CD14-positive monocyte (primary cell): ENCODE measurements around the gene ZNRF4. TPM values are rescaled to one million over a fixed set of nuclear protein-coding genes. Genes with fewer than 3 reads are reported as not detected.

Source experiments
- DNase-seq, 3 donors: peaks; one replicate each; pipeline ENCODE4 v3.0.0-alpha.2; 2011 to 2022
- H2AFZ ChIP-seq: 2 replicates; pipeline ENCODE4 v1.6.0; 2012; ENCODE audit warnings: mild to moderate bottlenecking, low read depth, low read length, inconsistent platforms; ENCODE audit not compliant: insufficient read depth, poor library complexity, severe bottlenecking
- H3K27ac ChIP-seq, 2 donors: 1 replicate in 1 of 2; 2 replicates in 1 of 2; pipeline ENCODE4 v1.5.1; 2012 to 2013; ENCODE audit warnings: low read length in 2 of 2, control low read depth in 1 of 2, inconsistent platforms in 1 of 2, low read depth in 1 of 2, mild to moderate bottlenecking in 1 of 2
- H3K27me3 ChIP-seq, 2 donors: one replicate each; pipeline versions ENCODE4 v1.6.0 to v1.6.1; 2011 to 2013; ENCODE audit warnings: low read length in 2 of 2; ENCODE audit not compliant: control insufficient read depth in 2 of 2, insufficient read depth in 2 of 2
- H3K36me3 ChIP-seq, 2 donors: replicated peaks in 1 of 2; 1 replicate in 1 of 2; 2 replicates in 1 of 2; pipeline versions ENCODE4 v1.5.1 to v1.6.1; 2012 to 2013; ENCODE audit warnings: low read length in 2 of 2, control low read depth in 1 of 2, inconsistent platforms in 1 of 2, mild to moderate bottlenecking in 1 of 2; ENCODE audit not compliant: insufficient read depth in 2 of 2, control insufficient read depth in 1 of 2
- H3K4me1 ChIP-seq, 2 donors: 1 replicate in 1 of 2; 2 replicates in 1 of 2; pipeline versions ENCODE4 v1.5.1 to v1.6.1; 2012 to 2013; ENCODE audit warnings: low read length in 2 of 2, control low read depth in 1 of 2, inconsistent platforms in 1 of 2, mild to moderate bottlenecking in 1 of 2, moderate library complexity in 1 of 2; ENCODE audit not compliant: insufficient read depth in 2 of 2, control insufficient read depth in 1 of 2
- H3K4me2 ChIP-seq: replicated peaks from 2 replicates; pipeline ENCODE3; 2012; ENCODE audit warnings: low read length, moderate library complexity, mild to moderate bottlenecking; ENCODE audit not compliant: poor library complexity, severe bottlenecking; ENCODE audit errors: extremely low read depth
- H3K4me3 ChIP-seq, 3 experiments: fragments of 200-600 bp in 1 of 3; sonication (generic) in 1 of 3; replicated peaks in 1 of 3; 1 replicate in 2 of 3; 2 replicates in 1 of 3; pipeline ENCODE4 v1.5.1; 2011 to 2013; ENCODE audit warnings: low read length in 3 of 3, mild to moderate bottlenecking in 3 of 3, control low read depth in 2 of 3, low read depth in 2 of 3, inconsistent platforms in 1 of 3, moderate library complexity in 1 of 3
- H3K79me2 ChIP-seq: 2 replicates; pipeline ENCODE4 v1.6.0; 2012; ENCODE audit warnings: mild to moderate bottlenecking, control low read depth, inconsistent platforms, low read length, moderate library complexity; ENCODE audit not compliant: insufficient read depth
- H3K9ac ChIP-seq: 2 replicates; pipeline ENCODE4 v1.6.0; 2017; ENCODE audit warnings: low read length, mild to moderate bottlenecking; ENCODE audit not compliant: insufficient read depth, poor library complexity, severe bottlenecking
- H3K9me3 ChIP-seq, 2 donors: replicated peaks in 1 of 2; 1 replicate in 1 of 2; 2 replicates in 1 of 2; pipeline versions ENCODE4 v1.5.1 to v1.6.1; 2012 to 2013; ENCODE audit warnings: low read length in 2 of 2, control low read depth in 1 of 2; ENCODE audit not compliant: control insufficient read depth in 1 of 2, insufficient read depth in 1 of 2
- H4K20me1 ChIP-seq: 2 replicates; pipeline ENCODE4 v1.6.0; 2012; ENCODE audit warnings: mild to moderate bottlenecking, low read length, control low read depth, moderate library complexity; ENCODE audit not compliant: insufficient read depth
- H3K27ac Mint-ChIP-seq, 7 donors: one replicate each; pipeline ENCODE4 v1.8.0; 2020; ENCODE audit warnings: mild to moderate bottlenecking in 7 of 7, mixed read lengths in 7 of 7, moderate library complexity in 6 of 7, inconsistent platforms in 2 of 7
- H3K27me3 Mint-ChIP-seq, 3 donors: one replicate each; pipeline ENCODE4 v1.8.0; 2021 to 2022; ENCODE audit warnings: low read depth in 3 of 3, mild to moderate bottlenecking in 3 of 3, mixed read lengths in 3 of 3, moderate library complexity in 3 of 3, inconsistent platforms in 1 of 3
- H3K36me3 Mint-ChIP-seq, 2 donors: one replicate each; pipeline ENCODE4 v1.8.0; 2020; ENCODE audit warnings: mixed read lengths in 2 of 2, inconsistent platforms in 1 of 2, mild to moderate bottlenecking in 1 of 2
- H3K4me1 Mint-ChIP-seq: one replicate; pipeline ENCODE4 v1.8.0; 2020; ENCODE audit warnings: mild to moderate bottlenecking, mixed read lengths
- H3K4me3 Mint-ChIP-seq, 2 donors: one replicate each; pipeline ENCODE4 v1.8.0; 2020; ENCODE audit warnings: mild to moderate bottlenecking in 2 of 2, mixed read lengths in 2 of 2, moderate library complexity in 1 of 2
- H3K9me3 Mint-ChIP-seq, 7 donors: one replicate each; pipeline ENCODE4 v1.8.0; 2020 to 2022; ENCODE audit warnings: mixed read lengths in 7 of 7, mild to moderate bottlenecking in 6 of 7, moderate library complexity in 6 of 7, inconsistent platforms in 2 of 7
- CTCF ChIP-seq: fragments of 200-600 bp; IDR thresholded peaks from one replicate; pipeline ENCODE4 v1.8.0; 2022; ENCODE audit warnings: antibody characterized with exemption, mild to moderate bottlenecking
- WGBS: methylation state at CpG from one replicate; pipeline ENCODE4 v1.1.5; 2013; ENCODE audit warnings: missing lambda C conversion rate; ENCODE audit not compliant: insufficient coverage; 5-methylcytosine and 5-hydroxymethylcytosine counted together
- intact Hi-C, 2 donors: fragments of 100-400 bp; cut with micrococcal nuclease; formaldehyde crosslinking; loops; one replicate each; pipeline versions ENCODE4 v1.15.0 to v1.15.1; 2023
- polyA plus RNA-seq, 3 donors: library from polyadenylated mRNA; depleted of rRNA in 1 of 3; unstranded in 2 of 3; stranded (reverse) in 1 of 3; fragments of 300-500 nt in 2 of 3; fragments of >200 nt in 1 of 3; fragmentation: Illumina TruSeq in 2 of 3; gene quantifications; 1 replicate in 2 of 3; 2 replicates in 1 of 3; pipeline ENCODE4 v1.2.3, GENCODE V29; 2012 to 2021

ZNRF4 gene
- polyA plus RNA-seq, 3 donors, result not detected

- no peak overlapping the region for H3K4me3 Mint-ChIP-seq
- H3K27ac Mint-ChIP-seq, result no peak overlapping the region
Observed at GRCh38 chr19:5487222-5487621, 32.0 kb downstream of the ZNRF4 start.

DNA sequence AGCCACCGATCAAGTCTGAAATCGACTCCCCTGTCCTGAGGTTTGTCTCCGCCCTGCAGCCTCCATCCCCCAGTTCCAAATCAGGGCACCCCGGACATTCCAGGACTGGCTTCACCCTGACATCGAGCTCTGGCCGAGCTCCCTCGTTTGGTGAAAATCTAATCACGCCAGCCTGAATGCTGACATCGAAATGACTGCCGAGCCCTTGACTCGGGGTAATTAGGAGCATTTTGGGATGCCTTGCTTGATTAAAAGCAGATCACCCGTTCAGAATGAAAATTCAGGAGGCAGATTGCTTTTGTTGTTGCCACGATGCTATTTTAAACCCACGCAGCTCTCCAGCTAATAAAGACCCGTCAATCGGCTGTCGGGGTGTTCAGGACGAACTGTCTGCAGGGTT, 34.3 kb downstream of the ZNRF4 start:
- no peaks in the 10 kb centered on the region for H3K4me1 ChIP-seq
- no peak overlapping the region for H3K4me2 ChIP-seq
- 75% methylated on average over 17 of the region's 18 CpGs for WGBS
- no peaks in the 10 kb centered on the region for H3K4me1 Mint-ChIP-seq
- no peaks in the 10 kb centered on the region for H3K36me3 ChIP-seq
- no peak for DNase-seq
- no peak overlapping the region for H2AFZ ChIP-seq
- no peaks in the 10 kb centered on the region for H3K79me2 ChIP-seq
- intact Hi-C loops, result no loop called here
- H3K36me3 Mint-ChIP-seq, result no peaks in the 10 kb centered on the region
- H3K27ac ChIP-seq, result no peak overlapping the region
- peaks cover 0 to 9% (median 0%) of the 10 kb centered on the region in 7 donors for H3K9me3 Mint-ChIP-seq
- peaks cover 6 to 21% of the 10 kb centered on the region in 2 donors for H3K27me3 ChIP-seq
- H3K4me3 Mint-ChIP-seq, result no peak overlapping the region
- peaks cover 0 to 5% of the 10 kb centered on the region in 2 donors for H3K9me3 ChIP-seq
- peaks cover 40 to 56% (median 42%) of the 10 kb centered on the region in 3 donors for H3K27me3 Mint-ChIP-seq
- no peak for TF ChIP-seq CTCF
- no peak overlapping the region for H3K27ac Mint-ChIP-seq
- H4K20me1 ChIP-seq, result no peaks in the 10 kb centered on the region
- H3K9ac ChIP-seq, result no peak overlapping the region
- no peak overlapping the region for H3K4me3 ChIP-seq

More at GRCh38 chr19:5487222-5487621, 32.0 kb downstream of the ZNRF4 start:
- H3K9me3 Mint-ChIP-seq, result peaks cover 0 to 6% (median 2%) of the 10 kb centered on the region in 7 donors
- Histone ChIP-seq H3K4me3 (no peak overlapping the region), H3K4me1 (no peaks in the 10 kb centered on the region), H3K79me2 (no peaks in the 10 kb centered on the region), H3K27me3 (peaks cover 0 to 8% of the 10 kb centered on the region in 2 donors), H3K27ac (no peak overlapping the region), H4K20me1 (no peaks in the 10 kb centered on the region), H2AFZ (no peak overlapping the region), H3K4me2 (no peak overlapping the region), H3K9ac (no peak overlapping the region), H3K36me3 (no peaks in the 10 kb centered on the region), H3K9me3 (peaks cover under 1 to 1% of the 10 kb centered on the region in 2 donors)
- no peaks in the 10 kb centered on the region for H3K36me3 Mint-ChIP-seq
- DNase-seq, result no peak
- no peaks in the 10 kb centered on the region for H3K4me1 Mint-ChIP-seq
- peaks cover 18 to 37% (median 27%) of the 10 kb centered on the region in 3 donors for H3K27me3 Mint-ChIP-seq
- TF ChIP-seq CTCF, result no peak
- intact Hi-C loops, result no loop called here
- WGBS, result 53% methylated on average over 7 of the region's 7 CpGs
